ENCODE data around the gene PTPRE.

The PTPRE gene

DNA sequence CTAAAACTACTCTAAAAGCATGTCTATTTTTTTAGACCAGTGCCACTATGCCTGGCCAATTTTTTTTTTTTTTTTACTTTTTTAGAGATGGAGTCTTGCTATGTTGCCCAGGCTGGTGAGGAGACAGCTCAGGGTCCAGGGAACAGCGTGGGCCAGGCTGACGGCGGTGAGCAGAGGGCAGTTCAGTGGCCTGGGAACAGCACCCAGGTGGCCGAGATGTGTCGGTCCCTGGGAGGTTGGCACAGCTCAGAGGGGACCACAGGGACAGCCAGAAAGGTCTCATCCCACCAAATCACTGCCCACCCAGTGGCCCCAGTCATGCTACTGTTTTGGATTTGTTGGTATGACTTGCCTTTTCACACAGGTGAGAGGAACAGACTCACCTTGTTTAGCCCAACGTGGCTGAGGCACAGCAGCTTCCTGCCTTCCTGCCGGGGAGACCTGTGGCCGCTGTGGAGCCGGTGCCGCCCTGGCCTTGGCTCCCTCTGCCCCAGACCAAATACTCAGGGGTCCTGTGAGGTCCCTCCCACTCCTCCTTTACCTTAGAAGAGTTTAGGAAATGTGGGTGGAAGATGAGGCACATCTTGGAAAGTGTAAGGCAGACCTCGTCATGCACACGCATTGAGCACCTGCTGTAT, 109.6 kb downstream of the PTPRE start (continued):
- TF ChIP-seq PRDM10 (tag by site-specific recombination; IDR thresholded peaks at IDR 0.05) (no peak), ZNF707 (tag by site-specific recombination; IDR thresholded peaks at IDR 0.05) (no peak), ZNF292 (tag by site-specific recombination; IDR thresholded peaks at IDR 0.05; ENCODE audit: borderline replicate concordance, low read depth) (no peak), ZNF585B (tag by site-specific recombination; IDR thresholded peaks at IDR 0.05) (no peak), ZNF48 (tag by site-specific recombination; IDR thresholded peaks at IDR 0.05) (no peak), ZFP3 (tag by site-specific recombination; IDR thresholded peaks at IDR 0.05; ENCODE audit: low read depth) (no peak), ZNF239 (tag by site-specific recombination; IDR thresholded peaks at IDR 0.05) (no peak)

- H3K27ac ChIP-seq (ENCODE audit: extremely low read depth, low read depth, low read length) = no peak overlapping the region
- H3K36me3 ChIP-seq (ENCODE audit: control insufficient read depth in 2 of 2, insufficient read depth in 1 of 2, low read length in 2 of 2) = no peaks in the 10 kb centered on the region
- no peak for TF ChIP-seq ZNF473 (tag by site-specific recombination; IDR thresholded peaks at IDR 0.05)
- 0 out of 2 replicates have a peak, but pooled peaks have one; percentile 19 for TF ChIP-seq EGR2 (tag by site-specific recombination; IDR thresholded peaks at IDR 0.05; ENCODE audit: low read depth)
- ChIA-PET CTCF (interaction anchor here (0.8 to 2.8 kb wide), 2 partner anchors 18 to 112 kb away, joined by 4 to 11 read pairs; no protein-coding TSS in a partner anchor), POLR2A (no interaction called here)
- no peak overlapping the region for H3K4me3 ChIP-seq (ENCODE audit: low read depth, low read length)
- H3K4me1 ChIP-seq (ENCODE audit: control insufficient read depth, insufficient read depth, low read length) = no peaks in the 10 kb centered on the region
- no peaks in the 10 kb centered on the region for H3K9me3 ChIP-seq (ENCODE audit: control insufficient read depth, insufficient read depth, low read depth, low read length)
Observed at GRCh38 chr10:128017822-128018221, 110.9 kb downstream of the PTPRE start.

GRCh38 chr10:128018236-128018635, 111.3 kb downstream of the PTPRE start:
- H3K9me3 ChIP-seq (ENCODE audit: control insufficient read depth, insufficient read depth, low read depth, low read length) = no peaks in the 10 kb centered on the region
- H3K27ac ChIP-seq (ENCODE audit: extremely low read depth, low read depth, low read length) = no peak overlapping the region
- no peaks in the 10 kb centered on the region for H3K4me1 ChIP-seq (ENCODE audit: control insufficient read depth, insufficient read depth, low read length)
- H3K36me3 ChIP-seq (ENCODE audit: control insufficient read depth in 2 of 2, insufficient read depth in 1 of 2, low read length in 2 of 2) = no peaks in the 10 kb centered on the region
- no peak overlapping the region for H3K4me3 ChIP-seq (ENCODE audit: low read depth, low read length)
- ChIA-PET CTCF (interaction anchor here (0.8 to 2.8 kb wide), 2 partner anchors 17 to 112 kb away, joined by 4 to 11 read pairs; no protein-coding TSS in a partner anchor), POLR2A (no interaction called here)
- TF ChIP-seq ZNF248 (tag by site-specific recombination; IDR thresholded peaks at IDR 0.05) (no peak), HOXC10 (CRISPR knock-in tag; IDR thresholded peaks at IDR 0.05) (no peak)
- TF ChIP-seq, protein P1, sequence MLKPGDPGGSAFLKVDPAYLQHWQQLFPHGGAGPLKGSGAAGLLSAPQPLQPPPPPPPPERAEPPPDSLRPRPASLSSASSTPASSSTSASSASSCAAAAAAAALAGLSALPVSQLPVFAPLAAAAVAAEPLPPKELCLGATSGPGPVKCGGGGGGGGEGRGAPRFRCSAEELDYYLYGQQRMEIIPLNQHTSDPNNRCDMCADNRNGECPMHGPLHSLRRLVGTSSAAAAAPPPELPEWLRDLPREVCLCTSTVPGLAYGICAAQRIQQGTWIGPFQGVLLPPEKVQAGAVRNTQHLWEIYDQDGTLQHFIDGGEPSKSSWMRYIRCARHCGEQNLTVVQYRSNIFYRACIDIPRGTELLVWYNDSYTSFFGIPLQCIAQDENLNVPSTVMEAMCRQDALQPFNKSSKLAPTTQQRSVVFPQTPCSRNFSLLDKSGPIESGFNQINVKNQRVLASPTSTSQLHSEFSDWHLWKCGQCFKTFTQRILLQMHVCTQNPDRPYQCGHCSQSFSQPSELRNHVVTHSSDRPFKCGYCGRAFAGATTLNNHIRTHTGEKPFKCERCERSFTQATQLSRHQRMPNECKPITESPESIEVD (tag by site-specific recombination; IDR thresholded peaks at IDR 0.05) = no peak

GRCh38 chr10:128018691-128019090, 111.8 kb downstream of the PTPRE start:
- Histone ChIP-seq H3K9me3 (ENCODE audit: control insufficient read depth, insufficient read depth, low read depth, low read length) (no peaks in the 10 kb centered on the region), H3K36me3 (ENCODE audit: control insufficient read depth in 2 of 2, insufficient read depth in 1 of 2, low read length in 2 of 2) (no peaks in the 10 kb centered on the region), H3K27ac (ENCODE audit: extremely low read depth, low read depth, low read length) (no peak overlapping the region), H3K4me3 (ENCODE audit: low read depth, low read length) (no peak overlapping the region), H3K4me1 (ENCODE audit: control insufficient read depth, insufficient read depth, low read length) (no peaks in the 10 kb centered on the region)
- CTCF ChIA-PET = no interaction called here
- POLR2A ChIA-PET = no interaction called here
- no peak for TF ChIP-seq ZNF707 (tag by site-specific recombination; IDR thresholded peaks at IDR 0.05)
- no peak for TF ChIP-seq HOXD13 (CRISPR knock-in tag; IDR thresholded peaks at IDR 0.05; ENCODE audit: borderline replicate concordance)
- TF ChIP-seq ZNF341 (tag by site-specific recombination; IDR thresholded peaks at IDR 0.05; ENCODE audit: low read depth) = no peak
- TF ChIP-seq GFI1B (tag by site-specific recombination; IDR thresholded peaks at IDR 0.05) = no peak
- TF ChIP-seq, protein P2, sequence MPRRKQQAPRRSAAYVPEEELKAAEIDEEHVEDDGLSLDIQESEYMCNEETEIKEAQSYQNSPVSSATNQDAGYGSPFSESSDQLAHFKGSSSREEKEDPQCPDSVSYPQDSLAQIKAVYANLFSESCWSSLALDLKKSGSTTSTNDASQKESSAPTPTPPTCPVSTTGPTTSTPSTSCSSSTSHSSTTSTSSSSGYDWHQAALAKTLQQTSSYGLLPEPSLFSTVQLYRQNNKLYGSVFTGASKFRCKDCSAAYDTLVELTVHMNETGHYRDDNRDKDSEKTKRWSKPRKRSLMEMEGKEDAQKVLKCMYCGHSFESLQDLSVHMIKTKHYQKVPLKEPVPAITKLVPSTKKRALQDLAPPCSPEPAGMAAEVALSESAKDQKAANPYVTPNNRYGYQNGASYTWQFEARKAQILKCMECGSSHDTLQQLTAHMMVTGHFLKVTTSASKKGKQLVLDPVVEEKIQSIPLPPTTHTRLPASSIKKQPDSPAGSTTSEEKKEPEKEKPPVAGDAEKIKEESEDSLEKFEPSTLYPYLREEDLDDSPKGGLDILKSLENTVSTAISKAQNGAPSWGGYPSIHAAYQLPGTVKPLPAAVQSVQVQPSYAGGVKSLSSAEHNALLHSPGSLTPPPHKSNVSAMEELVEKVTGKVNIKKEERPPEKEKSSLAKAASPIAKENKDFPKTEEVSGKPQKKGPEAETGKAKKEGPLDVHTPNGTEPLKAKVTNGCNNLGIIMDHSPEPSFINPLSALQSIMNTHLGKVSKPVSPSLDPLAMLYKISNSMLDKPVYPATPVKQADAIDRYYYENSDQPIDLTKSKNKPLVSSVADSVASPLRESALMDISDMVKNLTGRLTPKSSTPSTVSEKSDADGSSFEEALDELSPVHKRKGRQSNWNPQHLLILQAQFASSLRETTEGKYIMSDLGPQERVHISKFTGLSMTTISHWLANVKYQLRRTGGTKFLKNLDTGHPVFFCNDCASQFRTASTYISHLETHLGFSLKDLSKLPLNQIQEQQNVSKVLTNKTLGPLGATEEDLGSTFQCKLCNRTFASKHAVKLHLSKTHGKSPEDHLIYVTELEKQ (tag by site-specific recombination; IDR thresholded peaks at IDR 0.05; ENCODE audit: borderline replicate concordance) = no peak
- no peak for TF ChIP-seq ZNF560 (tag by site-specific recombination; IDR thresholded peaks at IDR 0.05; ENCODE audit: borderline replicate concordance)
- no peak for TF ChIP-seq ZNF146 (tag by site-specific recombination; IDR thresholded peaks at IDR 0.05)
- no peak for TF ChIP-seq ZNF664 (tag by site-specific recombination; IDR thresholded peaks at IDR 0.05)
- no peak for TF ChIP-seq ZNF184 (tag by site-specific recombination; IDR thresholded peaks at IDR 0.05)
- no peak for TF ChIP-seq ZNF785 (tag by site-specific recombination; IDR thresholded peaks at IDR 0.05)
- TF ChIP-seq ZNF416 (tag by site-specific recombination; IDR thresholded peaks at IDR 0.05) = no peak
